Hepatic stellate cell (primary cell): ENCODE measurements around the gene MYBBP1A.

Experiments
- DNase-seq: peaks from one replicate; pipeline ENCODE4 v3.0.0; 2011; ENCODE audit warnings: low spot score

MYBBP1A gene

DNA sequence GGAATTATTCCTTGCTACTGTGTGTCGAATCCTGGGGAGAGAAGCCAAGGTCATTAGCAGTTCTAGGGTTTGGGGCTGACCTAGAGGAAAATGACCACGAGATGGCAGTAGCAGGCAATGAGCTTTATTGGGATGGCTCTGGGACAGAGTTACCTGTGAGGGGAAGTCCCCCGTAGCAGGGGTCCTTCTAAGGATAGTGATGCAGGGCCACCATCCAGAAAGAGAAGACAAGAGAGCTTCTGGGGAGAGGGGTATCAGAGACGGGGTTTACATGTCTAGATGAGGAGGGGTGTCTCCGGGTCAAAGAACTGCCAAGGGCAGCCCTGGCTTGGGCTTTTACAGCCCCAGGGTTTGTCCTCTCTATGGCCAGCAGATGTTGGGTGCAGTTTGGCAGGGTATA, 11.6 kb upstream of the MYBBP1A start:
- DNase-seq: peak; percentile 76

DNA sequence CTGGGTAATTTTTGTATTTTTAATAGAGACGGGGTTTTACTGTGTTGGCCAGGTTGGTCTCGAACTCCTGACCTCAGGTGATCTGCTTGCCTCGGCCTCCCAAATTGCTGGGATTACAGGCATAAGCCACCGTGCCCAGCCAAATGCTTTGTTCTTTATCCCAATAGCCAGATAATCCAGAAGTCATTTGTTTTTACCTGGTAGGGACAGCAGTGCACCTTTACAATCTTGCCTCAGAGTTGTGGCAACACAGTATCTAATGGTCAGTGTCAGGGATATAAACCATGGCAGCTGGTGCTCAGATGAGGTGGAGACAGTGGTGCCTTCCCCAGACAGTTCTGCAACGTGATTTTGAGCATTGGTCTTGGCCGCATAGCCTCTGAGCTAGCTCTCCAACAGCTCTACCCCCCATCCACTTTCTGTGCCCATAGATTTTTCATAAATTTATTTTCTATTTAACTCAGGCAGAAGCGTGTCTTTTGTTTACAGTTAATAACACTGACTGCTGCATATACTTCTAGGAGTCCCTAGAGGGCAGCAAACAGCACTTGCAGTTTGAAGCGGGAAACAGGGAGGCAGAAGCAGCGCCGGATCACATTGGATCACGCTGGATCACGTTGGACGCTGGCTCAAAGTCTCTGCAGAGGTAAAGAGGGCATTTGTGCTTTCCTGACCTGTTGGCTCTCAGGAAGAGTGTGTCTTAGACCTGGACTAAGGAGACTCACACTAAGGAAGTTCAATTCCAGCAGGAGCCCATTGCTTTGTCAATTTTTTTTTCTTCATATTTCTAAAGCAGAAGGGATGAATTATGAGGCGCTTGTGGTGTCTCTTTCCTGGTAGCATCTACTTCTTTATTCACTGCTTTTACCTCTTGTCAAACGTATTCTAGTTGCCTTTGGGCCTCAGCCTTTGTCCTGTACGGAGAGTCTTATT, 10.3 kb upstream of the MYBBP1A start:
- DNase-seq: peak; percentile 75

DNA sequence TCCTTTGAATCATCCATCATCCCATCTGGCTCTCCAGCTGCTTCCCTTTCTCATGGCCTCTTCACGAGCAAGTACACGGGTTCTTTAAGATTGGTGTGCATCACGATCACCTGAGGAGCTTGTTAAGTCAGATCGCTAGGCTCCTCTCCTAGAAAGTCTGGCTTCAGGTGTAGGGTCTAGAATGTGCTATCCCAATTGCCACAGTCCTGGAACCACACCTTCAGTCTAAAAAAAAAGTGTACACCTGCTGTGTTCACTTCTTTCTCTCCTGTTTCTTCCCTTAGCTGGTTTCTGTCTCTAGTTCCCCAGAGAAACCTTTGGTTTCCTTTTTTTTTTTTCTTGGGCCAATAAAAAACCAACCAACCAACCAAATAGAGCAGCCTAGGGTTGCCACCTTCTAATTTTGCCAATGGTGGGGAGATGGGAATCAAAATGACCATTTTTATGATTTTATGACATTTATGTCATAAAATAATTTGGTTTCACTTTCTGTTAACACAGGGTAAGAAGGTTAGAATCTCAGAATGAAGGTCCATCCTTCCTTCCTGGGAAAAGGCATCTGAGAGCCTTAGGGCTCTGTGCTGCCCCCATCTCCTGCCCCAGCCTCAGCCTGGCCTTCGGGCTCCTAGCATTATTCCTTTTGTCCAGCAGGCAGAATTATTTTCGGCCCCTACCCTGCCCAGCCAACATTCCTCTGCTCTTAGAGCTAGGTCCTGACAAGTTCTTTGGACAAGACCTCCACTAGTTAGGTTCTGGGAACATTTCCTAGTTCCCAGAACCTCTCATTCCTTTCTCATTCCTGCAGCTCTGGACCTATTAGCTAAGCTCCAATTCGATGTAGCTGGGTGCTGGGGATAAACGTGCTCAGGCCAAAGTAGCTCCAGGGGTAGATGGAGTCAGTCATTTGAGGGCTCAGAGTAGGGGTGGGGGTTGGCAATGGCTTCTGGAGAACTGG, 7.1 kb upstream of the MYBBP1A start:
- no peak for DNase-seq

DNA sequence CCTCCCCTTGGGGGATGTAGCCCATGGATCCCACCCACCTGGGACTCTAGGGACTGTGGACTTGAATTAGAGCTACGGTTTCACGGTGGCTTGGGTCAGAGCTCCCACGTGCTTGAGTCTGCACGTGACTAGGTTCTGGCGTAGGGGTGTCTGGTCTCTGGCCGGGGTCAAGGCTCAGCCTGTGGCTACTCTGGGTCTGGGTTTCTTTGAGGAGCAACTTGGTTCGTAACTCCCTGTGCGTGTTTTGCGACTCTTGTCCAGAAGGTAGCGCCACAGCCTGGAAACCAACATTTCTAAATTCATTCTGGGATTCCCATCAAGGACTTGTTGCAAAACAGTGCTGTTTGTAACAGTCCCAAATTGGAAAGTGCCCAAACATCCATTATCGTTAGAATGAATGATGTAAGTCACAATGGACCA, 5.7 kb upstream of the MYBBP1A start:
- DNase-seq: no peak

DNA sequence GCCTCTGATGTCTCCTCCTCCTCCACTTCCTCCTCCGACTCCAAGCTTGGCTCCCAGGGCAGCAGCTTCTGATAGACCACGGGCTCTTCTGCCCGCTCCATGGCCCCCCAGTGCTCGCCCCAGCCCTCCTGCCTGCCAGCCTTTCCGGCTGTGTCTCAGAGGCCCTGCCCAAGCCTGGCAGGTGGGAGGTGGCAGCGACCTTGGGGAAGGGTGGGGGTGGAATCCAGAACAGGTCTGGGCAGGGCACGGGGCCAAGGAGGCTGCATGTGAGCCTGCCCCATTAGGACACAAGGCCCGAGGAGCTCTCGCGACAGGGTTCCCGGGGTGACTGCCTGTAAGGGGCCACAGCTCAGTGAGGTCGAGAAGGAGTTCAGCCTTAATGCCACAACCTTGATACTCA, 5.2 kb upstream of the MYBBP1A start, which contains the start of gene GGT6:
TSS of gene GGT6 (minus strand) at position 157 of the 400 bp plus-strand sequence. CDS start at position 101, 56 bp downstream.
- DNase-seq: no peak

DNA sequence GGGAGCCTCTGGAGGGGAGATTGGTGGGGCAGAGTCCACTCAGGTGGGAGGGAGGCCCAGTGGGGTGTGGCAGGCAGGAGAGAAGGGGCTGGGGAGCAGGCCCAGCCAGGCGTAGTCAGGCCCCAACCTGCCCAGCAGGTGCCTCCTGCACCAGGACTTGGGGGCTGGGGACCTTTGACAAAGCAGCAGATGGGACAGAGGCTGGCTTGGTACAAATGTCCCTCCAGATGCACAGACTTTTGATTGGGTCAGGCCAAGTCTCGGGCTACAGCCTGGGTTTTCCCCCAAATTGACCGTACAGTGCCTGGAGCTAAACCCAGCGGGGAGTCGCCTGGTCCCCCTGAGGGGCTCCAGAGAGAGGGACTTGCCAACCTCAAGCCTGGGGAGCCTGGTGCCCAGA, 4.8 kb upstream of the MYBBP1A start:
- DNase-seq: no peak

DNA sequence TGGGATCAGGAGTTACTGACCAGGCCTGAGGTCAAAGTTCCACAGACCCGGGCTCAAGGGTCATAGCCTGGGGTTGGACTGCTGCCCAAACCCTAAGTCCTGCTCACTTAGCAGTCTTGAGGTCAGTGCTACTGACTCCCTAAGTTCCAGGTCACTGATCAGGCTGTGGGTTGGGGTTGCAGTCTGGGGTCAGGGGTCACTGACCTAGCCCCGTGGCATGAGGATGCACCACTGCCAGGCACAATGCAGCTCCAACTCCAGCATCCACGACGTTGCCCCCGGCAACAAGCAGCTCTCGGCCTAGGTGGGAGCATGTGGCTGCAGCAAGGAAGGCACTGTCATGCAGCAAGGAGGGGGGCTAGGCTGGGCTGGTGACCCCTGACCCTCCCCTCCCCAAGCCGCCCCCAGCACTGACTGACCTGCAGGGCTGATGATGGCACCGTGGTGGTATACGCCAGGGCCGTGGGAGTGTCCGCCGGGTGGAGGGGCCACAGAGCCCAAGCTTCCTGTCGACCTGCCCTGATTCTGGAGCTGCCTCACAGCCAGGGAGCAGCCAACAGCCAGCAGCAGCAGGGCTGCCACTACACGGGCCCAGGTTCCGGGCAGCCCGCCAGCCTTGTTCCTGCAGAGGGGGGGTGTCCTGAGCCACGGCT, 4.1 kb upstream of the MYBBP1A start:
- no peak for DNase-seq

DNA sequence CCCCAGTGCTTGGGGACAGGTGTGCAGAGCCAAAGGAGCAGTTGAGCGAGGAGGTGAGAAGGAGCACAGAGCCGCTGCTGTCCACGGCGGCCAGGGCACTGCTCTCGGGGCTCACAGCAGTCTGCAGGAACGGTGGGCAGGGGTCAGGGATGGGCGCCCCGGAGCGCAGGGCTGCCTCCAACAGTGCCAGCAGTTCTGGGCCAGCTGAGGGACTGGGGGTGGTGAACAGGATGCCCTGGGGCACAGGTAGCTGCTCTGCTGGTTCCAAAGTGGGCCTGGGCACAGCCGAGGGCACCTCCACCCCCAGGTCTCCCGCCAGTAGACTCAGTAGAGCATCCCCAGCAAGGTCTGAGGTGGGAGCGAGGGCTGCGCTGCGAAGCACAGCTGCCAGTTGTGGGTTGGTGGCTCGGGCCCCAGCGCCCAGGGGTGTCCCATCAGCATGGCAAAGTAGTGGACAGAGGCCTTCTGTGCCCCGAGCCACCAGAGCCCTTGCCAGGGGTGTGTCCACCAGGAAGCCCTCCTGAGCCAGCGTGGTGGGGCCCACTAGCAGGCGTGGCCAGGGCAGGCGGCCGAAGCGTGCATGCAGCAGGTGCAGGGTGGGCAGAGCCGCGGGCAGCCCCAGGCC, 3.3 kb upstream of the MYBBP1A start:
- DNase-seq: no peak

DNA sequence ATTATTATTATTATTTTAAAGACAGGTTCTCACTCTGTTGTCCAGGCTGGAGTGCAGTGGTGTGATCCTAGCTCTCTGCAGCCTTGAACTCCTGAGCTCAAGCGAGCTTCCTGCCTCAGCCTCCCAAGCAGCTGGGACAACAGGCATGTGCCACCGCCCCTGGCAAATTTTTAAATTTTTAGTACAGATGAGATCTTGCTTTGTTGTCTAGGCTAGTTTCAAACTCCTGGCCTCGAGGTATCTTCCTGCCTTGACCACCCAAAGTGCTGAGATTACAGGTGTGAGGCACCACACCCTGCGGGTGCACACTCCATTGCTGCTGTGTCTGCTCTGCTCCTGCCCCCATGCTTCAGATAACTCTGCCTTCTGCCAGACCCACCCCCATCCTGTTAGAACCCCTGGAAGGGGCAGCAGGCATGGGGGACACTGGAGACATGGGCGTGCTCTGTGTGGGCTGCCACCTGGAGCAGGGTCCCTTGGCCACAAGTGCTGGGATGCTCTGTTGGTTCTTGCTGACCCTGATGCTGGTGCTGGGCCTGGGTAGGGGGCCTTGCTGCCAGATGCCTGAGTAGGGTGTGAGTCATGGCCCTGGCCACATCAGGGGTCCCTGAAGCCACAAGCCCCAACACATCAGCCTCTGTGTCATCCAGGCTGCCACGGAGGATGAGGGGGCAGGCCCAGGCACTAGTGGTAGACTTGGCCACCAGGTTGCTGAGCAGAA, 2.6 kb upstream of the MYBBP1A start:
- DNase-seq: no peak

DNA sequence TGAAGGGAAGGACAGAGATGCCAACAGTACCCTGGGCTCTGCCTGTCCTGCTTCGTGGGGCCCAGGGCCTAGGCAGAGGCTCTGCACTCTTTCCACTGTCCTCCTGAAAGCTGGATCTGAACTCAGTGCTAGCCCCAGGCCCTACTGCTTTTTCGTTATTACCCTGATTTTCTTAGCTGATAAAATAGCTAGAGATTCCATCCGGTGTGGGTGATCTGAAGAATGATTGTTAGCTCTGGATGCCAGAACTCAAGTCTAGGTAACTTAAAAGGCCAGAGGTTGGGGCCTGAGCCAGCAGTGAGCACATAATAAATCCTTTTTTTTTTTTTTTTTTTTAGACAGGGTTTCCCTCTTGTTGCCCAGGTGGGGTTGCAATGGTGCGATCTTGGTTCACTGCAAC, 1.8 kb upstream of the MYBBP1A start:
- DNase-seq: no peak

DNA sequence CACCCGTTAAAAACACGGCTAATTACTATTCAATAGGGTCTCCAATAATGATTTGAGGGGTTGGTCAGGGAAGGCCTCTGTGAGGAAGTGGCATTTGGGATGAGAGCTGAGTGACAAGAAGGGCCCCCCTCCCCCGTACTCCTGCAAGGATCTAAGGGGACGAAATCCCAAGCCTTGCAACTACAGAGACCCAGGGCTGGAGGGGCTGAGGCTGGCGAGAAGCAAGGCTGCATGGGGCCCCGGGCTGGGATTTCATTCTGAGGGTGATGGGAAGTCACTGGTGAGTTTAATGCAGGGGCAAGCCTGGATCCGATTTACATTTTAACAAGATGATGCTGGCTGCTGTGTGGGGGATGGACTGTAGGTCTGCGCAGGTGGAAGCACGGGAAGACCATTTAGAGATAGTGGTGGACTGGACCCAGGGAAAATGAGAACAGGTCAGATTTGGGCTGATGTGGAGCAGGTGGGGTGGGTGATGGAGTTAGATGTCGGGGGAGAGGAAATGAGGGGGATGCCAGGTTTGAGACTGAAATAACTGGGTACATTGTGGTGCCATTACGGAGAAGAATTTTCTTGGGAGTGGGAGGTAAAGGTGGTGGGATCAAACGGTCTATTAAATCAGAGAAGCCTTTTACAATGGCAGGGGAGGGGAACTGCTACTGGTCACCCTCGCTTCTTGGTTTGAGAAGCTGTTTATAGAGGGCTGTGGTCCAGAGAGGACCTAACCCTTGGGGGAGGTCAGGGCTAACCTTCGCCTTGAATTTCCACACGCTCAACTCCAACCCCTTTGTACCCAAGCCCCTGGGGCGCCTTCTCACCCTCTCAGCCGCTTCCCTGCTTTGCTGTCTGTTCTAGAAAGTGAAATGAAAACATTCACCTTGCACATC, 932 bp upstream of the MYBBP1A start:
- DNase-seq: no peak

DNA sequence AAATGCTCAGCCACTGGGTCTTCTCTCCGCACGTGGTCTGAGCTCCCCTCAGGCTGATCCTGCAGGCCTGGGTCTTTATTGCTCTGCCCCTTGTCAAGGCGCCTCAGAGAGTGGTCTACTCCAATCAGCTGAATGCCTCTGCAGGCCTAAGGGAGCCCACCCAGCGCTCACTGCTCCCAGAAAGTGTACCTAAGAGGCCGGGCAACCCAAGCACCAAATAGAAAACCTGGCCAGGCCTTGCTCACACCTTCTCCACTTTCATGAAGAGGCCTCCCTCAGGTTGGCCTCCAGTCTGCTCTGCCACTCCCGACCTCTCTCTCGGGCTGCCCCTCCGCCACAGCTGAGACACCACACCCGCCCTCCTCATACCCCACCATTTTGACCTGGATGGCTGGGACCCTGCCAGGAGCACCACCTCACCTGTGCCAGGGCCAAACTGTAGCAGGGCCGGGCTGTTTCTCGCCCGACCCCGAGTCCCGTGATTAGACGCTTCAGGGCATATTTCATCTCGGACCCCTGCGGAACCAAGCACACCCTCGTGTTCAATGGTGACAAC, 665 bp downstream of the MYBBP1A start:
- no peak for DNase-seq

DNA sequence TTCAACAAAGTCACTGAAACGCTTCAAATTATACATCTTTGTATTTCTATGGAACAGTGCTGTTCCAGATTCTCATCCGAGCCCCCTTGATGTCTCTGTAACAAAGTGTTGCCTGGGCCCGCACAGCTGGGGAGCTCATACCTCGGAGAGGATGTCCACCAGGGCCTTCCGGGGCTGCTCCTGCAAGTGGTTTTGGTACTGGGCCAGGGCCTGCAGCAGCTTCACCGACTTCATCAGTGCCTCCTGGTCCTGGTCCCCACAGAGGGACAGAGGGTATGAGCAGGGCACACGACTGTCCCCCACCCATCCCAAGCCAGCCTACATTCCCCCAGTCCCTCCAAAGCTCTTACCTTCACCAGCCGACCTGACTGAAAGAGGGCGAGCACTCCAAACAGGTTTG, 1.5 kb downstream of the MYBBP1A start:
- DNase-seq: no peak

DNA sequence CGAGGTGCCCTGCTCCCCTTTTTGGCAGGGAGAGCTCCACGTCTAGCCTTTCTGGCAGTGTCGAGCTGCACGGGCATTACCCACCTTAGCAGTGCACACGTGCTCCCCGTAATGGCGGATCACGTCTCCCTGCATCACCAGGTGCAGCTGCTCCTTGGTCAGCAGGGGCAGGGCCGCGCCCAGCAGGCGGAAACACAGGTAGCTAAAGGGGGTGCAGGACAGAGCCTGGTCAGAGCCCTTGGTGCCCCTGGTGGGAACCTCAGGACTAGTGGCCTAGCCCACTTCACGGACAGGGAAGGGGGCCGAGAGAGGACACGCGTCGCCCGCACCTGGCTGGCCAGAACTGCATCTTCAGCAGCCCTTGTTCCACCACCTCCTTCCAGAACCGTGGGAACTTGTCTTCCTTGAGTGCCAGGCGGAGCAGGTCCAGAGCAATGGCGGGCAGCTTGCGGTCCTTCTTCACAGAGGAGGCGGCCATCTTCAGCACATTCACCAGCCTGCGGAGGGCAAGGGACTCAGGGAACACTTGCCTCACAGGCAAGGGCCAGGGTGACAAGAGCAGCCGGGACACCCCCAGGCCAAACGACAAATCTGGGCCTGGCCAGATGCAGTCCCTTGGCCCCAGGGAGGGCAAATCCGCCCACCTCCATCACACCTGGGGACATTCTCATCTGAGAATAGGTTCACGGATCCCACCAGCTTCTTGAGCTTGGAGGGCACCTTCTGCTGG, 3.2 kb downstream of the MYBBP1A start:
- no peak for DNase-seq

DNA sequence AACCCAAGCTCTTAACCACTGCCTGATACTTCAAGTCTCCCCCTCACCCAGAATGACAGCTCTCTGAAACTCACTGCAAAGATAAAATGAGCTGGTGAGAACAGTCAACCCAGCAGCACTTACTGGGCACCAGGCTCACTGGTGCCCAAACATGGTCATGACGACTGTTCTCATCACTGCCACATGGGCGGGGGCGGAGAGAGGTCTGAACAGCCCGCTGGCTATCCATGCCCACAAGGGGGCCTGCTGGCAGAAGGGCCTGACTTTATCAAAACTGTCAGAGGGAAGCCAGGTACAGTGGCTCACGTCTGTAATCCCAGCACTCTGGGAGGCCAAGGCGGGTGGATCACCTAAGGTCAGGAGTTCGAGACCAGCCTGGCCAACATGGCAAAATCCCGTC, 4.0 kb downstream of the MYBBP1A start:
- no peak for DNase-seq

DNA sequence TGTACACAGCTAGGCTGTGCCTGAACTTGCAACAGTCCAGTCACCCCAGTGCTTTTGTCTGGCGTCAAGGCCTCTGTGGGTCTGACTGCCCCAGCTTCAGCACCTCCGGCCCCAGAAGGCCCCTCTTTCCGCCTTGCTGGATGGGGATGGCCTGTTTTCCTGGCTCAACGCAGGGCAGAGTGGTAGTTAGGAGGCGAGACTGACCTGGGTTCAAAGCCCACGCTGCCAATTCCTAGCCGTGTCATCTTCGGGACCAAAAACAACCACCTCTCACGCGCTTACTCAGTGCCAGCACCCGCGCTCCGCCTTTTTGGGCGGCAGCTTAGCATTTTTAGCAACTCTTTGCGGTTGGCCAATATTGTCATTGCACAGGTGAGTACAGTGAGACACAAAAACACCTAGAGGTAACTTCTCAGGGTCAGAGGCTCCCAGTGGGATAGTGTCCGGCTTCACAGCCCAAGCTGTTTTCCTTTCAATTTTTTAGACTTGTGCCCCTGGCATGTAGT, 4.6 kb downstream of the MYBBP1A start:
- no peak for DNase-seq

DNA sequence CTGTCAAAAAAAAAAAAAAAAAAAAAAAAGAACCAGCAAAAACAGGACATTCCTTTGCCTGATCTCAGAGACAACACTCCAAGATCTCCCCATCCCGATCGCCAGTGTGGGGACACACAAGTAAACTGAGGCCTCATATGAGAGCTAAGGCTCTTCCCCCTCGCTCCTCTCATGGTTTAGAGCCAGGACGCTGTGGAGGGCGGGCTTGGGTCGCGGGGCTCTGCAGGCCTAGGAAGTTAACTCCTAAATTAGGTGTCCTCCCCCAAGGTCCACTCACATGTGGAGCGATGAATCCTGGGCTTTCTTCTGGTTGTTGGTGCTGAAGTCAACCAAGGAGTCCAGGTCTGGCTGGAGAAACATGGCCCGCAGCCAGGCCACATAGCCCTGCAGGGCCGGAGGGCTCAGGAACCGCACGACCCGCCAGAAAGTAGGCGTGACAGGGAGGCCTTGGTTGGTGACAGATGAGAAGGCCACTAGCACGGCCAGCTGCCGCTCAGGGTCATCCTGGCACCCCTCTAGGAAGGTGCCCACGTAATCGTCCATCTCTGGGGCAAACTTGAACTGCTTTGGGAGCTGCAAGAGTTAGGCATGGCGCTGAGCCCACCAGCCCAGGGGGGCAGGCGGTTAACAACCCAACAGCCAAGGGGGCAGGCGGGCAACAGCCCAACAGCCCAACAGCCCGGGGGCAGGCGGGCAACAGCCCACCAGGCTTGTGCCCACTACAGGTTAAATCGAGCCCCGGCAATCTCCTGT, 5.2 kb downstream of the MYBBP1A start:
- DNase-seq: no peak
